Endodermal cell (in vitro differentiated cells): ENCODE results near the gene ADK. TPM values are rescaled to one million over a fixed set of nuclear protein-coding genes. Genes with fewer than 3 reads are reported as not detected.

Experiments
- DNase-seq: peaks from one replicate; pipeline ENCODE4 v3.0.0-alpha.2; 2017
- H3K27ac ChIP-seq: 2 replicates; pipeline ENCODE4 v1.5.1; 2013; ENCODE audit warnings: mild to moderate bottlenecking, low read depth, low read length, moderate library complexity
- H3K27me3 ChIP-seq: 2 replicates; pipeline ENCODE4 v1.6.1; 2013; ENCODE audit warnings: mild to moderate bottlenecking, low read length, moderate library complexity; ENCODE audit not compliant: insufficient read depth, control insufficient read depth, poor library complexity, severe bottlenecking
- H3K36me3 ChIP-seq: 2 replicates; pipeline ENCODE4 v1.7.0; 2013; ENCODE audit warnings: mild to moderate bottlenecking, low read length, moderate library complexity; ENCODE audit not compliant: control insufficient read depth, insufficient read depth
- H3K4me1 ChIP-seq: one replicate; pipeline ENCODE4 v1.7.0; 2013; ENCODE audit warnings: low read length; ENCODE audit not compliant: control insufficient read depth, insufficient read depth
- H3K4me3 ChIP-seq: 2 replicates; pipeline ENCODE4 v1.5.1; 2013; ENCODE audit warnings: mild to moderate bottlenecking, low read length, moderate library complexity
- H3K9ac ChIP-seq: 2 replicates; pipeline ENCODE4 v1.6.1; 2013; ENCODE audit warnings: mild to moderate bottlenecking, low read length, moderate library complexity; ENCODE audit not compliant: poor library complexity, severe bottlenecking; ENCODE audit errors: extremely low read depth
- H3K9me3 ChIP-seq: 2 replicates; pipeline ENCODE4 v1.6.1; 2013; ENCODE audit warnings: mild to moderate bottlenecking, low read length, moderate library complexity; ENCODE audit not compliant: control insufficient read depth
- H3K27ac Mint-ChIP-seq: 2 replicates; pipeline ENCODE4 v1.8.0; 2020; ENCODE audit warnings: mixed read lengths
- H3K27me3 Mint-ChIP-seq: 2 replicates; pipeline ENCODE4 v1.8.0; 2021; ENCODE audit warnings: mild to moderate bottlenecking, mixed read lengths; ENCODE audit not compliant: insufficient read depth
- H3K36me3 Mint-ChIP-seq: 2 replicates; pipeline ENCODE4 v1.8.0; 2020; ENCODE audit warnings: low read depth, mixed read lengths
- H3K4me1 Mint-ChIP-seq: 2 replicates; pipeline ENCODE4 v1.8.0; 2020; ENCODE audit warnings: mixed read lengths
- H3K4me3 Mint-ChIP-seq: 2 replicates; pipeline ENCODE4 v1.8.0; 2020; ENCODE audit warnings: mild to moderate bottlenecking, moderate library complexity, mixed read lengths
- H3K9me3 Mint-ChIP-seq: 2 replicates; pipeline ENCODE4 v1.8.0; 2020; ENCODE audit warnings: mild to moderate bottlenecking, mixed read lengths
- CTCF ChIP-seq: fragments of 200-600 bp; sonication (generic); conservative IDR thresholded peaks from 2 replicates; pipeline ENCODE4 v1.5.0; 2021; ENCODE audit warnings: antibody characterized with exemption, mild to moderate bottlenecking
- WGBS, 2 experiments: methylation state at CpG; one replicate each; pipeline versions ENCODE4 v1.1.5 to v1.1.7; 2013; ENCODE audit warnings: missing lambda C conversion rate in 2 of 2, mixed read lengths in 1 of 2; ENCODE audit not compliant: insufficient coverage in 1 of 2, insufficient read length in 1 of 2; 5-methylcytosine and 5-hydroxymethylcytosine counted together
- total RNA-seq, 2 donors: library from RNA; stranded (reverse); fragmentation: NEBNext Ultra II Directional in 1 of 2; extraction: Animal tissue kit (Norgen Biotek cat#: 25700) in 1 of 2; gene quantifications; 2 replicates in 1 of 2; 3 replicates in 1 of 2; pipeline ENCODE4 v1.2.1, GENCODE V29; 2021

Gene ADK
- total RNA-seq, 2 donors from 2014 or later: 23.6 to 36.7 TPM

GRCh38 chr10:74596713-74597112 is 445.7 kb downstream of the ADK start:
- no peak overlapping the region for H3K4me3 Mint-ChIP-seq
- DNase-seq: no peak
- no peaks in the 10 kb centered on the region for H3K36me3 Mint-ChIP-seq
- Histone ChIP-seq H3K27me3 (no peaks in the 10 kb centered on the region), H3K4me1 (no peaks in the 10 kb centered on the region), H3K9me3 (no peaks in the 10 kb centered on the region), H3K4me3 (no peak overlapping the region), H3K27ac (no peak overlapping the region), H3K9ac (no peak overlapping the region), H3K36me3 (no peaks in the 10 kb centered on the region)
- WGBS, 2 experiments: 98 to 100% methylated on average over 4 to 7 of the region's 7 CpGs
- no peaks in the 10 kb centered on the region for H3K9me3 Mint-ChIP-seq
- no peaks in the 10 kb centered on the region for H3K27me3 Mint-ChIP-seq
- no peak for TF ChIP-seq CTCF
- no peak overlapping the region for H3K27ac Mint-ChIP-seq
- H3K4me1 Mint-ChIP-seq: no peaks in the 10 kb centered on the region

GRCh38 chr10:74598891-74599566 is 448.0 kb downstream of the ADK start:
- peaks cover 5% of the 10 kb centered on the region for H3K9me3 Mint-ChIP-seq
- no peak overlapping the region for H3K27ac ChIP-seq
- TF ChIP-seq CTCF: no peak
- H3K4me1 ChIP-seq: no peaks in the 10 kb centered on the region
- no peak for DNase-seq
- H3K36me3 ChIP-seq: no peaks in the 10 kb centered on the region
- H3K9me3 ChIP-seq: no peaks in the 10 kb centered on the region
- H3K27me3 ChIP-seq: no peaks in the 10 kb centered on the region
- no peaks in the 10 kb centered on the region for H3K27me3 Mint-ChIP-seq
- no peak overlapping the region for H3K4me3 ChIP-seq
- no peak overlapping the region for H3K9ac ChIP-seq
- no peaks in the 10 kb centered on the region for H3K4me1 Mint-ChIP-seq
- no peak overlapping the region for H3K27ac Mint-ChIP-seq
- no peak overlapping the region for H3K4me3 Mint-ChIP-seq
- WGBS, 2 experiments: 91% methylated on average over 4 of the region's 5 CpGs; no CpG with 5 or more reads in 1 of the 2 experiments
- peaks cover 8% of the 10 kb centered on the region for H3K36me3 Mint-ChIP-seq

GRCh38 chr10:74599672-74600071 is 448.7 kb downstream of the ADK start:
- H3K9me3 ChIP-seq: no peaks in the 10 kb centered on the region
- no peak for TF ChIP-seq CTCF
- no peak overlapping the region for H3K27ac Mint-ChIP-seq
- H3K36me3 Mint-ChIP-seq: peaks cover 14% of the 10 kb centered on the region
- H3K4me3 Mint-ChIP-seq: no peak overlapping the region
- no peaks in the 10 kb centered on the region for H3K27me3 Mint-ChIP-seq
- no peak overlapping the region for H3K27ac ChIP-seq
- no peak overlapping the region for H3K9ac ChIP-seq
- no peaks in the 10 kb centered on the region for H3K36me3 ChIP-seq
- no peak for DNase-seq
- H3K4me3 ChIP-seq: no peak overlapping the region
- H3K9me3 Mint-ChIP-seq: peaks cover 8% of the 10 kb centered on the region
- no peaks in the 10 kb centered on the region for H3K4me1 Mint-ChIP-seq
- H3K27me3 ChIP-seq: no peaks in the 10 kb centered on the region
- no peaks in the 10 kb centered on the region for H3K4me1 ChIP-seq
